Epithelial cell of esophagus (primary cell): ENCODE measurements around the gene IFNL1.
"Not testable (repeated sequence)": the region's sequence is repeated elsewhere in the genome, so short reads cannot be mapped to it uniquely, and the experiment has no call there.

ENCODE experiments used
- DNase-seq: peaks from one replicate; pipeline ENCODE4 v3.0.0; 2010; ENCODE audit warnings: low read depth
- H3K4me3 ChIP-seq: 2 replicates; pipeline ENCODE4 v1.5.1; 2011; ENCODE audit warnings: mild to moderate bottlenecking, low read length, control low read depth
- TF ChIP-seq, protein P1 (sequence below): IDR thresholded peaks from 2 replicates; pipeline ENCODE4 v1.5.1; 2011; ENCODE audit warnings: low read depth, mild to moderate bottlenecking, low read length, control low read depth, inconsistent platforms; ENCODE audit not compliant: insufficient read depth; ENCODE audit errors: missing control alignments

Gene IFNL1

GRCh38 chr19:39263912-39264305 lies 32.3 kb upstream of the IFNL1 start:
- no peak for DNase-seq
- no peak overlapping the region for H3K4me3 ChIP-seq
- TF ChIP-seq, protein P1, sequence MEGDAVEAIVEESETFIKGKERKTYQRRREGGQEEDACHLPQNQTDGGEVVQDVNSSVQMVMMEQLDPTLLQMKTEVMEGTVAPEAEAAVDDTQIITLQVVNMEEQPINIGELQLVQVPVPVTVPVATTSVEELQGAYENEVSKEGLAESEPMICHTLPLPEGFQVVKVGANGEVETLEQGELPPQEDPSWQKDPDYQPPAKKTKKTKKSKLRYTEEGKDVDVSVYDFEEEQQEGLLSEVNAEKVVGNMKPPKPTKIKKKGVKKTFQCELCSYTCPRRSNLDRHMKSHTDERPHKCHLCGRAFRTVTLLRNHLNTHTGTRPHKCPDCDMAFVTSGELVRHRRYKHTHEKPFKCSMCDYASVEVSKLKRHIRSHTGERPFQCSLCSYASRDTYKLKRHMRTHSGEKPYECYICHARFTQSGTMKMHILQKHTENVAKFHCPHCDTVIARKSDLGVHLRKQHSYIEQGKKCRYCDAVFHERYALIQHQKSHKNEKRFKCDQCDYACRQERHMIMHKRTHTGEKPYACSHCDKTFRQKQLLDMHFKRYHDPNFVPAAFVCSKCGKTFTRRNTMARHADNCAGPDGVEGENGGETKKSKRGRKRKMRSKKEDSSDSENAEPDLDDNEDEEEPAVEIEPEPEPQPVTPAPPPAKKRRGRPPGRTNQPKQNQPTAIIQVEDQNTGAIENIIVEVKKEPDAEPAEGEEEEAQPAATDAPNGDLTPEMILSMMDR = no peak

DNA sequence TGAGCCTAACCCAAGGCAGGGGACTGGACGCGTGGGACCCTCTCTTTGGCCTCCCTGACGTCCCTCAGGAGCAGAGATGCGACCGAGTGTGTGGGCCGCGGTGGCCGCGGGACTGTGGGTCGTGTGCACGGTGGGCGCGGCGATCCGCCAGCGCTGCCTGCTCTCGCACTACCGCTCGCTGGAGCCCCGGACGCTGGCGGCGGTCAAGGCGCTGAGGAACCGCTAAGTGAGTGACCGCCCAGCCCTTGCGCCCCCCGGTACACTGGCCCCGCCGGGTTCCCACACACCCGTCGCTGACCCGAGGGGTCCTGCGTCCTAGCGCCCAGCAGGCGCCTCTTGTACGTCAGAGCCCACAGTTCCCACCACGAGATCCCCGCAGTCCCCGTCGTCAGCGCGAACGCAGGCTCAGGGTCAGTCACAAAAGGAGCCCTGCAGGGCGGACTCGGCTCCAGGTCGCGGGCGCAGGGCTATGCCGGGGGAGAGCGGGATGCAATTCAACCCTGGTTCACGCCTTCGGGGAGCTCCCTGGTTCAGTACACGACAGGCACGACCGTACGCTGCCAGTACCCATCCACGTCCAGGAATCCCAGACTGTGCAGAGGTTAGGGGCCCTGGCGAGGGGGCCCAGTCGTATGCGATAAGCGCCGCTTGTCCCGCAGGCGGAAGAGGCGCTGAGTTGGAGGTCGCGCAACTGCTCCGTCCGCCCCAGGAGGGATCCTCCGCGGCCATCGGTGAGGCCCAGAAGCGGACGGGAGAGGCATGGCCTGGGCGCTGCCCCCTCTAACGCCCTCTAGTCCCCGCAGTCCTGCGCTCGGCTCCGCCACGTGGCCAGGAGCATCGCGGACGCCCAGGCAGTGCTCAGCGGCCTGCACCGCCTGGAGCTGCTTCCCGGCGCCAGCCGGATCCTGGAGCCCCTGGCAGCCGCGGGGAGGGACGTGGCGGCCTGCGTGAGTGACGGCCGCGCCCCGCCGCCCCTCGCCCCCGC lies 31.6 kb upstream of the IFNL1 start:
- no peak for DNase-seq
- H3K4me3 ChIP-seq = no peak overlapping the region
- TF ChIP-seq, protein P1 = no peak

GRCh38 chr19:39265321-39265916 lies 30.8 kb upstream of the IFNL1 start:
- DNase-seq = no peak
- TF ChIP-seq, protein P1 = no peak
- H3K4me3 ChIP-seq = no peak overlapping the region

DNA sequence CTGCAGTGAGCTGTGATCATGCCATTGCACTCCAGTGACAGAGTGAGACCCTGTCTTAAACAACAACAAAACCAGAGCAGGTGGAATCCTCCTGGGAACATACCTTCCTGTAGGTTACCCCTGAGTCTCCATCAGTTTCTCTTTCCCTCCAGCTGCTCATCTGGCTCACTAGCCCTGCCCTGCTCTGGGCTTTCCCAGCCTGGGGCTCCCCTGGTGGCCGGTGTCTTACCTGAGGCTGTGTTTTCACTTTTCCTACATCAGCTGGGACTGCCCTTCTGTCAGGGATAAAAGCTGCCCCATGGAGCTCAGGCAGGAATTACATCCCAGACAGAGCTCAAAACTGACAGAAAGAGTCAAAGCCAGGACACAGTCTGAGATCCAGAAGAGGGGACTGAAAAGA lies 28.1 kb upstream of the IFNL1 start, which contains the start of gene IFNL2:
TSS of gene IFNL2 (plus strand) at position 312 of the 400 bp plus-strand sequence. CDS start 173 bp downstream, outside the sequence.
- DNase-seq, H3K4me3 ChIP-seq: not testable (repeated sequence)

DNA sequence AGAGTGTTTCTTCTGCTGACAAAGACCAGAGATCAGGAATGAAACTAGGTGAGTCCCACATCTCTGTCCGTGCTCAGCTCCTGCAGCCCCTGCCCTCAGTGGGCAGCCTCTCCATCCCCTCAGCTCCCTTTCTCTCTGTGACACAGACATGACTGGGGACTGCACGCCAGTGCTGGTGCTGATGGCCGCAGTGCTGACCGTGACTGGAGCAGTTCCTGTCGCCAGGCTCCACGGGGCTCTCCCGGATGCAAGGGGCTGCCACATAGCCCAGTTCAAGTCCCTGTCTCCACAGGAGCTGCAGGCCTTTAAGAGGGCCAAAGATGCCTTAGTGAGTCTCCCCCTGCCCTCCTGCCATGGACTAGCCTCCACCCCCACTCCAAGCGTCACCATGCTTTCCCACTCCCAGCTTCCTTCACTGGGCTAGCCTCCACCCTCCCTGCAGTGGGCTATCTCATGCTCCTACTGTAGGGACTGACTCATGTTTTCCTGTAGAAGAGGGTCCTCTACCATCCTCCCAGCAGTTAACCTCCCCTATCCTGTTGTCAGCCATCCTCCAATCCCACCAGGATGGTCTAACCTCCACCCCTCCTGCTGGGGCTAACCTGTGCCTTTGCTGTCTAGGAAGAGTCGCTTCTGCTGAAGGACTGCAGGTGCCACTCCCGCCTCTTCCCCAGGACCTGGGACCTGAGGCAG lies 27.5 kb upstream of the IFNL1 start:
- not testable (repeated sequence) for DNase-seq, H3K4me3 ChIP-seq

DNA sequence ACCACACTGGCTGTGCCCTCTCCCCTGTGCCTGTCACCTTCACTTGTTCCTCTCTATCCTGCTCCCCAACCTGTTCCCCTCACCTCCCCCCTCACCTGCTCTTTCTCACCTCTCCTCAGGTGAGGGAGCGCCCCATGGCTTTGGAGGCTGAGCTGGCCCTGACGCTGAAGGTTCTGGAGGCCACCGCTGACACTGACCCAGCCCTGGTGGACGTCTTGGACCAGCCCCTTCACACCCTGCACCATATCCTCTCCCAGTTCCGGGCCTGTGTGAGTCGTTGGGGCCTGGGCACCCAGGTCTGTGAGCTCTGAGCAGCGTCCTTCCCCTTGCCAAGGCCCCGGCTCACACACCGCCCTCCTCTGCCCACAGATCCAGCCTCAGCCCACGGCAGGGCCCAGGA lies 26.8 kb upstream of the IFNL1 start:
- H3K4me3 ChIP-seq, DNase-seq: not testable (repeated sequence)

DNA sequence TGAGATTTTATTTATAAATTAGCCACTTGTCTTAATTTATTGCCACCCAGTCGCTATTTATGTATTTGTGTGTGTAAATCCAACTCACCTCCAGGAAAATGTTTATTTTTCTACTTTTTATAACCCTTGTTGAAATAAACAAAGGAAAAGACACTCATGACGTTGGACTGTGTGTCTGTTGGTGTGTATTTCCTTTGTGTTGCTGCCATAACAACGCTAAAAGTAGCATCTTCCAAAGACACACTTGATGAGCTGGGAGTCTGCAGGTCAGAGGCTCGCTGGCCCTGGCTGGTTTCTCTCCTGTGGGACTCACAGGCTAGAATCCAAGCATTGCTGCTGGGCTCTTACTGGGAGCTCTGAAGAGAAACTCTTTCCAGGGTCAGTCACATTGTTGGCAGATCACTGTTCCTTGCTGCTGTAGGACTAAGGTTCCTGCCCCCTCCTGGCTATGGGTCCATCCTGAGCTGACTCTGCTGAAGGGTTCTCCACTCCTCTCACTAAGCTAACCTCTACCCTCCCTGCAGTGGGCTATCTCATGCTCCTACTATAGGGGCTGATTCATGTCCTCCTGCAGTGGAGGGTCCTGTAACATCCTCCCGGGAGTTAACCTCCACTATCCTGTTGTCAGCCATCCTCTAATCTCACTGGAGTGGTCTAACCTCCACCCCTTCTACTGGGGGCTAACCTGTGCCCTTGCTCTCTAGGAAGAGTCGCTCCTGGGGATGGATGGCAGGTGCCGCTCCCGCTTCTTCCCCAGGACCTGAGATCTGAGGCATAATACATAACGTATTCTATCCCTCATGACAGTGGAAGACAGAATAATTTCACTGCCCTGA lies 26.0 kb upstream of the IFNL1 start:
- no peak for DNase-seq
- no peak overlapping the region for H3K4me3 ChIP-seq
- TF ChIP-seq, protein P1 = no peak

DNA sequence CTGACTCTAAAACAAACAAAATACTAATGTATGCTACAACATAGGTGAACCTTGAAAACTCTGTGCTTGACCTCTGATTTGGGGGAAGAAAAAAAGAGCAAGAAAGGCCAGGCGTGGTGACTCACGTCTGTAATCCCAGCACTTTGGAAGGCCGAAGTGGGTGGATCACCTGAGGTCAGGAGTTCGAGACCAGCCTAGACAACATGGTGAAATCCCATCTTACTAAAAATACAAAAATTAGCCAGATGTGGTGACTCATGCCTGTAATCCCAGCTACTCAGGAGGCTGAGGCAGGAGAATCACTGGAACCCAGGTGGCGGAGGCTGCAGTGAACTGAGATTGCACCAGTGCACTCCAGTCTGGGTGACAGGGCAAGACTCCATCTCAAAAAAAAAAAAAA lies 22.3 kb upstream of the IFNL1 start:
- DNase-seq, H3K4me3 ChIP-seq: not testable (repeated sequence)
